WTC11 (cell line): ENCODE data around the gene LRRK2.

Source experiments
- CTCF ChIP-seq: fragments of 200-600 bp; IDR thresholded peaks from 2 replicates; pipeline ENCODE4 v1.8.0; 2022; ENCODE audit warnings: antibody characterized with exemption
- ELF4 ChIP-seq: sonication (generic); formaldehyde crosslinking; IDR thresholded peaks from 2 replicates; pipeline ENCODE4 v1.8.1; 2022; ENCODE audit warnings: low read depth, mild to moderate bottlenecking, moderate library complexity, missing genetic modification reagents
- TEAD4 ChIP-seq: sonication (generic); formaldehyde crosslinking; IDR thresholded peaks from 2 replicates; pipeline ENCODE4 v1.8.0; 2022; ENCODE audit warnings: mild to moderate bottlenecking, missing genetic modification reagents
- ZBTB43 ChIP-seq: sonication (generic); formaldehyde crosslinking; IDR thresholded peaks from 2 replicates; pipeline ENCODE4 v1.8.1; 2023; ENCODE audit warnings: mild to moderate bottlenecking, missing genetic modification reagents

- no peak for TF ChIP-seq CTCF
- no peak for TF ChIP-seq TEAD4 (CRISPR knock-in tag)
- no peak for TF ChIP-seq ELF4
- no peak for TF ChIP-seq ZBTB43 (CRISPR knock-in tag)
Observed at GRCh38 chr12:40248034-40248433, 23.2 kb downstream of the LRRK2 start.
